Gastroesophageal sphincter (tissue), 4 donors: Measurements from ENCODE around the gene PLBD2. TPM values are rescaled to one million over a fixed set of nuclear protein-coding genes. Genes with fewer than 3 reads are reported as not detected.

ENCODE experiments used
- ATAC-seq: fragments of 150-250 bp; one replicate; pipeline ENCODE4 v1.9.1; 2016; ENCODE audit warnings: mild to moderate bottlenecking, moderate library complexity
- H3K27ac ChIP-seq, 4 donors: fragments of 200-600 bp; sonication (generic) in 3 of 4; 1 replicate in 3 of 4; 2 replicates in 1 of 4; pipeline ENCODE4 v1.5.1; 2016 to 2019
- H3K27me3 ChIP-seq: fragments of 200-600 bp; sonication (generic); one replicate; pipeline ENCODE4 v1.5.1; 2019
- H3K36me3 ChIP-seq, 2 donors: fragments of 200-600 bp; sonication (generic); one replicate each; pipeline ENCODE4 v1.5.1; 2019; ENCODE audit warnings: control low read depth in 1 of 2
- H3K4me1 ChIP-seq, 3 donors: fragments of 200-600 bp; sonication (generic); 1 replicate in 2 of 3; 2 replicates in 1 of 3; pipeline ENCODE4 v1.5.1; 2016 to 2019; ENCODE audit warnings: control low read depth in 2 of 3
- H3K4me3 ChIP-seq, 2 donors: fragments of 200-600 bp; sonication (generic); one replicate each; pipeline ENCODE4 v1.5.1; 2019; ENCODE audit warnings: mild to moderate bottlenecking in 1 of 2, moderate library complexity in 1 of 2
- H3K9me3 ChIP-seq, 3 donors: fragments of 200-600 bp; sonication (generic); one replicate each; pipeline ENCODE4 v1.5.1; 2017 to 2019; ENCODE audit warnings: control low read depth in 2 of 3
- EP300 ChIP-seq: sonication (generic); formaldehyde crosslinking; IDR thresholded peaks from one replicate; pipeline ENCODE4 v1.6.1; 2017; ENCODE audit warnings: antibody characterized with exemption, mild to moderate bottlenecking
- POLR2A ChIP-seq, 2 donors: fragments of 450-650 bp; IDR thresholded peaks; one replicate each; pipeline ENCODE4 v1.6.1; 2017; ENCODE audit warnings: antibody characterized with exemption in 2 of 2, mild to moderate bottlenecking in 2 of 2, moderate library complexity in 1 of 2
- POLR2AphosphoS5 ChIP-seq: sonication (generic); formaldehyde crosslinking; IDR thresholded peaks from one replicate; pipeline ENCODE4 v1.6.1; 2017; ENCODE audit warnings: antibody characterized with exemption
- WGBS, 2 donors: methylation state at CpG; one replicate each; pipeline ENCODE4 v1.1.5; 2018; ENCODE audit warnings: low coverage in 1 of 2; 5-methylcytosine and 5-hydroxymethylcytosine counted together
- total RNA-seq, 4 donors: library from RNA; depleted of rRNA; stranded (reverse); fragments of >200 nt; gene quantifications; one replicate each; pipeline ENCODE4 v1.1.0, GENCODE V29; 2016
- TF ChIP-seq, protein P1 (sequence below), 4 experiments: fragments of 200-600 bp in 2 of 4; fragments of 450-650 bp in 2 of 4; sonication (generic) in 1 of 4; IDR thresholded peaks; one replicate each; pipeline ENCODE4 v1.5.1; 2017 to 2019; ENCODE audit warnings: antibody characterized with exemption in 4 of 4, mild to moderate bottlenecking in 2 of 4, moderate library complexity in 2 of 4

PLBD2 gene
- total RNA-seq, 4 donors from 2014 or later: 23.1 to 54.4 (median 31.3) TPM

DNA sequence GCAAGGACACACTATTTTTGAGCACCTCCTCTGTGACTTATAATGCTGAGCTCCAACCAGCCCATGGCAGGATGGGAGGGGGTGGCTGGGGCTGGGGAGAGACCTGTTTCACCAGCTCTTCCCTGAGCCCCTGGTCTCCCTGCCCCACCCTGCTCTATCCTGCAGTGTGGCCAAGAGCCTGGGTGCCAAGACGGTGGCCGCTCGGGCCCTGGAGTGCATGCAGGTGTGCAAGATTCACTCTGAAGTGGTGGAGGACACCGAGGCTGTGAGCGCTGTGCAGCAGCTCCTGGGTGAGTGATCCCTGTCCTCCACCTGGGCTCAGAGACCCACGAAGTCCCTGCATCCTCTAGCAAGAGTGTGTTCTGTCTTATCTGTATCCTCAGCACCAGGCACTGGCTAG is 78.2 kb downstream of the PLBD2 start:
- H3K9me3 ChIP-seq: no peaks in the 10 kb centered on the region
- H3K4me1 ChIP-seq: no peaks in the 10 kb centered on the region
- no CpG with 5 or more reads among the region's 6 CpGs for WGBS, 2 donors
- H3K4me3 ChIP-seq: no peak overlapping the region
- TF ChIP-seq, protein P1, sequence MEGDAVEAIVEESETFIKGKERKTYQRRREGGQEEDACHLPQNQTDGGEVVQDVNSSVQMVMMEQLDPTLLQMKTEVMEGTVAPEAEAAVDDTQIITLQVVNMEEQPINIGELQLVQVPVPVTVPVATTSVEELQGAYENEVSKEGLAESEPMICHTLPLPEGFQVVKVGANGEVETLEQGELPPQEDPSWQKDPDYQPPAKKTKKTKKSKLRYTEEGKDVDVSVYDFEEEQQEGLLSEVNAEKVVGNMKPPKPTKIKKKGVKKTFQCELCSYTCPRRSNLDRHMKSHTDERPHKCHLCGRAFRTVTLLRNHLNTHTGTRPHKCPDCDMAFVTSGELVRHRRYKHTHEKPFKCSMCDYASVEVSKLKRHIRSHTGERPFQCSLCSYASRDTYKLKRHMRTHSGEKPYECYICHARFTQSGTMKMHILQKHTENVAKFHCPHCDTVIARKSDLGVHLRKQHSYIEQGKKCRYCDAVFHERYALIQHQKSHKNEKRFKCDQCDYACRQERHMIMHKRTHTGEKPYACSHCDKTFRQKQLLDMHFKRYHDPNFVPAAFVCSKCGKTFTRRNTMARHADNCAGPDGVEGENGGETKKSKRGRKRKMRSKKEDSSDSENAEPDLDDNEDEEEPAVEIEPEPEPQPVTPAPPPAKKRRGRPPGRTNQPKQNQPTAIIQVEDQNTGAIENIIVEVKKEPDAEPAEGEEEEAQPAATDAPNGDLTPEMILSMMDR (IDR thresholded peaks at IDR 0.05): no peak
- TF ChIP-seq POLR2AphosphoS5: no peak
- no peaks in the 10 kb centered on the region for H3K36me3 ChIP-seq
- no peak overlapping the region for H3K27ac ChIP-seq
- no peak for ATAC-seq
- peaks cover 23% of the 10 kb centered on the region for H3K27me3 ChIP-seq

DNA sequence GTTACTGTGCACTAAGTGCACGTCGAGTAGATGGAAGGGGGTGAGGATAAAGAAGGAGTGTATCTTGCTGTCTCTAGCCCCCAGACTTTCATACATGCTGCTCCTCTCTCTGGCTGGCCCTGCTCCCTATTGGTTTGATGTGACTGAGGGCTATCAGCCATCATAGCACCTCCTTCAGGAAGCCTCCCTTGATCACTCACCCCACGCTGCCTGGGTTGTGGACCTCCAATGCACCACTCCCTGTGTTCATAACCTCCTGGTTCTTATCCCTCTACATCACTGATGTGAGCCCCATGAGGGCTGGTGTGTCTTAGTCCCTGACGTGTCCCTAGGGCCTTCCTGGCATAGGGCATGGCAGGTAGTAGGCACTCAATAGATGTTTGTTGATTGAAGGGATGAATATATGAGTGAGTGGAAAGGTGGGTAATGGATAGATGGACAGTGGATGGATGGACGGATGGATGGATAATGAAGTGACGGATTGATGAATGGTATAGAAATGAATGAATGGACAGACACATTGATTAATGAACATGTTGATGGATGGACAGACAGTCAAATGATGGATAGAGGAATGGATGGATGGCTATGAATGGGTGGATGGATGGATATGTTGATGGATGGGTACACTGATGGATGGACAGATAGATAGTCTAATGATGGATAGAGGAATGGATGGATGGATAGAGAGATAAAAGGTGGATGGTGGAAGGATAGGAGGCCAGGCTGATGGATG is 78.8 kb downstream of the PLBD2 start:
- no peaks in the 10 kb centered on the region for H3K4me1 ChIP-seq
- 53% methylated on average over 5 of the region's 6 CpGs; no CpG with 5 or more reads in 1 of the 2 donors for WGBS, 2 donors
- peaks cover 29% of the 10 kb centered on the region for H3K27me3 ChIP-seq
- no peak overlapping the region for H3K4me3 ChIP-seq
- TF ChIP-seq POLR2AphosphoS5 (no peak), POLR2A (IDR thresholded peaks at IDR 0.05) (no peak), EP300 (no peak)
- TF ChIP-seq, protein P1 (IDR thresholded peaks at IDR 0.05): no peak
- no peaks in the 10 kb centered on the region for H3K9me3 ChIP-seq
- no peaks in the 10 kb centered on the region for H3K36me3 ChIP-seq
- H3K27ac ChIP-seq: no peak overlapping the region
- no peak for ATAC-seq

DNA sequence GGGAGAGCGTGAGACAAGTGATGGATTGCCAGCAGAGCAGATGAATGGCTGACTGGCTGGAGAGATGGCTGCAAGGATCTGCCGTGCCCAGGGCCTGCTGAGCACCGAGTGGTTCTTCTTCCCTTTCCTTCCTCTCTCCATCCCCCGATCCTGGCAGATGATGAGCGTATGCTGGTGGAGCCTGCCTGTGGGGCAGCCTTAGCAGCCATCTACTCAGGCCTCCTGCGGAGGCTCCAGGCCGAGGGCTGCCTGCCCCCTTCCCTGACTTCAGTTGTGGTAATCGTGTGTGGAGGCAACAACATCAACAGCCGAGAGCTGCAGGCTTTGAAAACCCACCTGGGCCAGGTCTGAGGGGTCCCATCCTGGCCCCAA is 79.3 kb downstream of the PLBD2 start:
- Histone ChIP-seq H3K36me3 (no peaks in the 10 kb centered on the region), H3K27ac (no peak overlapping the region), H3K27me3 (peaks cover 33% of the 10 kb centered on the region), H3K9me3 (no peaks in the 10 kb centered on the region), H3K4me1 (no peaks in the 10 kb centered on the region), H3K4me3 (no peak overlapping the region)
- ATAC-seq: no peak
- no peak for TF ChIP-seq POLR2A (IDR thresholded peaks at IDR 0.05)
- WGBS, 2 donors: 34 to 43% methylated on average over 2 to 4 of the region's 9 CpGs

DNA sequence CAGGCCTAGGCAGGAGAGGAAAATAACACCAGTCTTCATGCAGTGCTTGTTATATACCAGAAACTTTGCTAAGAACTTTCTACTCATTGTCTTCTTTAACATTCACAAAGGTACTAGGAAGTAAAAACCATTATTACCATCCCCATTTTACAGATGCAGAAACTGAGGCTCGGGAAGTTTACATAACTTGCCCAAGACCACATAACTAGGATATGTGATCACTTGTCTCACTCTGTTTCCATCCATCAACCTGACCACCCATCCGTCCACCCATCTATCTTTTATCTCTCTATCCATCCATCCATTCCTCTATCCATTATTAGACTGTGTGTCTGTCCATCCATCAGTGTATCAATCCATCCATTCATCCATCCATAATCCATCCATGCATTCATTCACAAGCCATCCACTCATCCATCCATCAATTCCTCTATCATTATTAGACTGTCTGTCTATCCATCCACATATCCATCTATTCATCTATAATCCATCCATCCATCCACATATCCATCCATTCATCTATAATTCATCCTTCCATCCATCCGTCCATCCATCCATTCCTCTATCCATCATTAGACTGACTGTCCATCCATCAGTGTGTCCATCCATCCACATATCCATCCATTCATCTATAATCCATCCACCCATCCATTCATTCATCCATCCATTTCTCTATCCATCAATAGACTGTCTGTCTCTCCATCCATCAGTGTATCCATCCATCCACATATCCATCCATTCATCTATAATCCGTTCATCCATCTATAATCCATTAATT is 80.3 kb downstream of the PLBD2 start:
- Histone ChIP-seq H3K27ac (no peak overlapping the region), H3K4me1 (no peaks in the 10 kb centered on the region), H3K9me3 (no peaks in the 10 kb centered on the region), H3K36me3 (no peaks in the 10 kb centered on the region), H3K27me3 (peaks cover 43% of the 10 kb centered on the region), H3K4me3 (no peak overlapping the region)
- no peak for TF ChIP-seq EP300
- TF ChIP-seq, protein P1 (IDR thresholded peaks at IDR 0.05): no peak
- TF ChIP-seq POLR2A (IDR thresholded peaks at IDR 0.05): no peak
- no peak for ATAC-seq
- WGBS, 2 donors: 57 to 67% methylated on average over 4 of the region's 4 CpGs

DNA sequence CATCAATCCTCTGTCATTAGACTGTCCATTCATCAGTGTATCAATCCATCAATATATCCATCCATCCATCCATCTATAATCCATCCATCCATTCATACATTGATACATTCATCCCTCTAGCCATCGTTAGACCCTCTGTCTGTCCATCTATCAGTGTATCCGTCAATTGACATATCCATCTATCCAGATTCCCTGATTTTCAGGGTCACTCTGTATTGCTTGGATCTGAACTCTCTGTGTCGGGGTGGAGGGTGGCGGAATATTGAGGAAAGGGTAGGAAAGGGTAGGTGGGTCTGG is 80.9 kb downstream of the PLBD2 start:
- TF ChIP-seq, protein P1 (IDR thresholded peaks at IDR 0.05): no peak
- no peak for TF ChIP-seq EP300
- H3K9me3 ChIP-seq: no peaks in the 10 kb centered on the region
- no peak overlapping the region for H3K27ac ChIP-seq
- WGBS, 2 donors: 41 to 44% methylated on average over 3 to 4 of the region's 4 CpGs
- no peaks in the 10 kb centered on the region for H3K4me1 ChIP-seq
- H3K4me3 ChIP-seq: no peak overlapping the region
- H3K27me3 ChIP-seq: peaks cover 48% of the 10 kb centered on the region
- H3K36me3 ChIP-seq: no peaks in the 10 kb centered on the region
- no peak for ATAC-seq
